Heart left ventricle (tissue), 13 donors: ENCODE measurements around the gene ATP9B.

Experiments
- CTCF ChIP-seq, 12 donors: fragments of 200-600 bp; sonication (generic) in 4 of 12; IDR thresholded peaks; one replicate each; pipeline versions ENCODE4 v1.5.0 to v1.8.0; 2018 to 2022; ENCODE audit warnings: antibody characterized with exemption in 12 of 12, mild to moderate bottlenecking in 5 of 12
- POLR2A ChIP-seq, 2 donors: fragments of 450-650 bp; IDR thresholded peaks; one replicate each; pipeline ENCODE4 v1.6.1; 2017; ENCODE audit warnings: antibody characterized with exemption in 2 of 2, mild to moderate bottlenecking in 2 of 2, moderate library complexity in 2 of 2
- donor health status: ischemic (EF 13 %, LVEDD 7.1; RV severe dilation, severe dysfunction).
- donor health status: DM: no; HTN: yes; CAD: no.
- donor health status: DM: no; HTN: no; CAD: no.
- donor health status: ischemic (EF 25% LVEDD 6.9; RV normal size, moderate dysfunction).
- donor health status: ischemic (EF 25% LVEDD 5.7; RV mildly dilated, moderate dysfunction).
- donor health status: ischemic (EF 35%, LVEDD 5.7; RV mildly dilated, moderate dysfunction).
- donor health status: nonischemic (EF 11% LVEDD 7.7; RV severe dilation, severe dysfunction).
- donor health status: DM: yes; HTN: yes; CAD: no.
- donor health status: PGD.
- donor health status: ischemic (EF 29% LVEDD 5.4; RV normal size, mild dysfunction).
- donor health status: nonischemic (EF 23%, LVEDD 6.1; RV moderate dilation, normal function).

- no peak for TF ChIP-seq POLR2A (IDR thresholded peaks at IDR 0.05)
- TF ChIP-seq CTCF (IDR thresholded peaks at IDR 0.05): no peak
Measured at GRCh38 chr18:79402209-79402576, 333.0 kb downstream of the ATP9B start.
